SK-N-SH treated with all-trans-retinoic acid at 6 μM for 48 hours (cell line): ENCODE data around the gene DOCK2.

Experiments used
- ATAC-seq: fragments of 200-7000 bp; cut with Tn5 transposase; 3 replicates; pipeline ENCODE4 v1.9.1; 2020; ENCODE audit warnings: mild to moderate bottlenecking, moderate library complexity
- ARNTL ChIP-seq: fragments of 450-650 bp; formaldehyde crosslinking; IDR thresholded peaks from 2 replicates; pipeline ENCODE4 v1.5.0; 2020; ENCODE audit warnings: low read depth, mild to moderate bottlenecking, moderate library complexity, borderline replicate concordance
- BACH2 ChIP-seq: fragments of 250-450 bp; sonication (Bioruptor Pico); IDR thresholded peaks from 2 replicates; pipeline ENCODE4 v1.9.0; 2021; ENCODE audit warnings: mild to moderate bottlenecking, borderline replicate concordance
- CREB5 ChIP-seq: fragments of 250-450 bp; sonication (Bioruptor Pico); IDR thresholded peaks from 2 replicates; pipeline ENCODE4 v1.5.1; 2020; ENCODE audit warnings: low read depth, mild to moderate bottlenecking, moderate library complexity
- CSDC2 ChIP-seq: fragments of 250-450 bp; sonication (Bioruptor Pico); IDR thresholded peaks from 2 replicates; pipeline ENCODE4 v1.5.0; 2020; ENCODE audit warnings: mild to moderate bottlenecking, moderate library complexity
- CSRNP3 ChIP-seq: fragments of 250-450 bp; sonication (Bioruptor Pico); IDR thresholded peaks from 2 replicates; pipeline ENCODE4 v1.5.1; 2021; ENCODE audit warnings: mild to moderate bottlenecking, moderate library complexity
- ESRRG ChIP-seq: fragments of 250-450 bp; sonication (Bioruptor Pico); IDR thresholded peaks from 2 replicates; pipeline ENCODE4 v1.6.1; 2021; ENCODE audit warnings: mild to moderate bottlenecking
- GLIS3 ChIP-seq: fragments of 250-450 bp; sonication (Bioruptor Pico); IDR thresholded peaks from 2 replicates; pipeline ENCODE4 v1.5.0; 2020; ENCODE audit warnings: mild to moderate bottlenecking, moderate library complexity
- ISL1 ChIP-seq: fragments of 250-450 bp; sonication (Bioruptor Pico); IDR thresholded peaks from 2 replicates; pipeline ENCODE4 v2.1.2; 2022; ENCODE audit warnings: mild to moderate bottlenecking, moderate library complexity
- OSR1 ChIP-seq: fragments of 250-450 bp; sonication (Bioruptor Pico); IDR thresholded peaks from 2 replicates; pipeline ENCODE4 v1.8.0; 2022; ENCODE audit warnings: moderate library complexity, mild to moderate bottlenecking, inconsistent platforms
- POU6F1 ChIP-seq: fragments of 250-450 bp; sonication (Bioruptor Pico); IDR thresholded peaks from 2 replicates; pipeline ENCODE4 v1.8.0; 2021; ENCODE audit warnings: low read depth, mild to moderate bottlenecking, moderate library complexity, borderline replicate concordance
- PPARA ChIP-seq: fragments of 250-450 bp; sonication (Bioruptor Pico); IDR thresholded peaks from 2 replicates; pipeline ENCODE4 v1.5.0; 2020; ENCODE audit warnings: mild to moderate bottlenecking, borderline replicate concordance
- RARB ChIP-seq: fragments of 250-450 bp; sonication (Bioruptor Pico); IDR thresholded peaks from 2 replicates; pipeline ENCODE4 v1.8.0; 2021; ENCODE audit warnings: mild to moderate bottlenecking, moderate library complexity
- SNAI2 ChIP-seq: fragments of 250-450 bp; sonication (Bioruptor Pico); IDR thresholded peaks from 2 replicates; pipeline ENCODE4 v1.5.0; 2020; ENCODE audit warnings: mild to moderate bottlenecking, moderate library complexity
- TCF4 ChIP-seq: fragments of 250-450 bp; sonication (Bioruptor Pico); IDR thresholded peaks from 2 replicates; pipeline ENCODE4 v1.8.0; 2021; ENCODE audit warnings: mild to moderate bottlenecking, moderate library complexity, borderline replicate concordance
- TOX ChIP-seq: fragments of 250-450 bp; sonication (Bioruptor Pico); IDR thresholded peaks from 2 replicates; pipeline ENCODE4 v1.8.0; 2021; ENCODE audit warnings: mild to moderate bottlenecking, moderate library complexity, borderline replicate concordance
- ZC3H10 ChIP-seq: fragments of 250-450 bp; sonication (Bioruptor Pico); IDR thresholded peaks from 2 replicates; pipeline ENCODE4 v1.5.1; 2021; ENCODE audit warnings: mild to moderate bottlenecking, moderate library complexity
- ZFP3 ChIP-seq: fragments of 250-450 bp; sonication (Bioruptor Pico); IDR thresholded peaks from 2 replicates; pipeline ENCODE4 v1.5.0; 2020; ENCODE audit warnings: mild to moderate bottlenecking, moderate library complexity
- ZFP30 ChIP-seq: fragments of 450-650 bp; formaldehyde crosslinking; IDR thresholded peaks from 2 replicates; pipeline ENCODE4 v1.5.0; 2022; ENCODE audit warnings: mild to moderate bottlenecking, moderate library complexity
- ZNF565 ChIP-seq: fragments of 450-650 bp; formaldehyde crosslinking; conservative IDR thresholded peaks from 2 replicates; pipeline ENCODE4 v1.5.0; 2020; ENCODE audit warnings: low read depth, mild to moderate bottlenecking, moderate library complexity
- ZNF70 ChIP-seq: fragments of 450-650 bp; formaldehyde crosslinking; IDR thresholded peaks from 2 replicates; pipeline ENCODE4 v1.5.0; 2020; ENCODE audit warnings: mild to moderate bottlenecking, moderate library complexity
- ZNF8 ChIP-seq: fragments of 450-650 bp; formaldehyde crosslinking; IDR thresholded peaks from 2 replicates; pipeline ENCODE4 v1.5.0; 2020; ENCODE audit warnings: mild to moderate bottlenecking, moderate library complexity

Gene DOCK2

GRCh38 chr5:169918228-169918627 lies 281.2 kb downstream of the DOCK2 start:
- ATAC-seq, result no peak
- TF ChIP-seq ARNTL, result no peak
- TF ChIP-seq POU6F1 (CRISPR knock-in tag), result no peak
- TF ChIP-seq CSDC2, result no peak
- no peak for TF ChIP-seq BACH2
- no peak for TF ChIP-seq PPARA (CRISPR knock-in tag)
- no peak for TF ChIP-seq OSR1 (CRISPR knock-in tag)
- no peak for TF ChIP-seq CSRNP3 (CRISPR knock-in tag)
- no peak for TF ChIP-seq RARB (CRISPR knock-in tag)
- no peak for TF ChIP-seq TOX (CRISPR knock-in tag)
- TF ChIP-seq GLIS3, result no peak
- TF ChIP-seq ZFP30 (CRISPR knock-in tag), result no peak
- TF ChIP-seq ZC3H10 (CRISPR knock-in tag), result no peak
- TF ChIP-seq ZNF8 (CRISPR knock-in tag), result no peak
- TF ChIP-seq ISL1 (CRISPR knock-in tag), result no peak
- no peak for TF ChIP-seq ESRRG (CRISPR knock-in tag)
- no peak for TF ChIP-seq ZFP3 (CRISPR knock-in tag)
- no peak for TF ChIP-seq ZNF70
- no peak for TF ChIP-seq TCF4 (CRISPR knock-in tag)
- no peak for TF ChIP-seq CREB5 (CRISPR knock-in tag)

GRCh38 chr5:169920474-169920873 lies 283.4 kb downstream of the DOCK2 start:
- no peak for TF ChIP-seq CREB5 (CRISPR knock-in tag)

GRCh38 chr5:169921384-169921783 lies 284.3 kb downstream of the DOCK2 start:
- ATAC-seq, result no peak
- TF ChIP-seq ZNF565, result no peak
- no peak for TF ChIP-seq CREB5 (CRISPR knock-in tag)
- TF ChIP-seq BACH2, result no peak
- no peak for TF ChIP-seq OSR1 (CRISPR knock-in tag)
- TF ChIP-seq ZFP30 (CRISPR knock-in tag), result no peak
- TF ChIP-seq GLIS3, result no peak
- TF ChIP-seq ARNTL, result no peak
- TF ChIP-seq SNAI2 (CRISPR knock-in tag), result no peak
- TF ChIP-seq CSDC2, result no peak

More at GRCh38 chr5:169920474-169920873, 283.4 kb downstream of the DOCK2 start:
- no peak for ATAC-seq

- TF ChIP-seq ISL1 (CRISPR knock-in tag), result no peak
- no peak for TF ChIP-seq OSR1 (CRISPR knock-in tag)
- no peak for TF ChIP-seq ZNF8 (CRISPR knock-in tag)
- TF ChIP-seq CSRNP3 (CRISPR knock-in tag), result no peak
- no peak for TF ChIP-seq ZFP30 (CRISPR knock-in tag)
- TF ChIP-seq SNAI2 (CRISPR knock-in tag), result no peak
- TF ChIP-seq TOX (CRISPR knock-in tag), result no peak
- TF ChIP-seq GLIS3, result no peak
- ATAC-seq, result no peak
Observed at GRCh38 chr5:169921949-169922348, 284.9 kb downstream of the DOCK2 start.
